GDM1 (cell line): ENCODE data around the gene EXOC6.

Experiments
- DNase-seq: peaks from one replicate; lab custom pipeline; 2025; lab: John Stamatoyannopoulos, UW

The EXOC6 gene

DNA sequence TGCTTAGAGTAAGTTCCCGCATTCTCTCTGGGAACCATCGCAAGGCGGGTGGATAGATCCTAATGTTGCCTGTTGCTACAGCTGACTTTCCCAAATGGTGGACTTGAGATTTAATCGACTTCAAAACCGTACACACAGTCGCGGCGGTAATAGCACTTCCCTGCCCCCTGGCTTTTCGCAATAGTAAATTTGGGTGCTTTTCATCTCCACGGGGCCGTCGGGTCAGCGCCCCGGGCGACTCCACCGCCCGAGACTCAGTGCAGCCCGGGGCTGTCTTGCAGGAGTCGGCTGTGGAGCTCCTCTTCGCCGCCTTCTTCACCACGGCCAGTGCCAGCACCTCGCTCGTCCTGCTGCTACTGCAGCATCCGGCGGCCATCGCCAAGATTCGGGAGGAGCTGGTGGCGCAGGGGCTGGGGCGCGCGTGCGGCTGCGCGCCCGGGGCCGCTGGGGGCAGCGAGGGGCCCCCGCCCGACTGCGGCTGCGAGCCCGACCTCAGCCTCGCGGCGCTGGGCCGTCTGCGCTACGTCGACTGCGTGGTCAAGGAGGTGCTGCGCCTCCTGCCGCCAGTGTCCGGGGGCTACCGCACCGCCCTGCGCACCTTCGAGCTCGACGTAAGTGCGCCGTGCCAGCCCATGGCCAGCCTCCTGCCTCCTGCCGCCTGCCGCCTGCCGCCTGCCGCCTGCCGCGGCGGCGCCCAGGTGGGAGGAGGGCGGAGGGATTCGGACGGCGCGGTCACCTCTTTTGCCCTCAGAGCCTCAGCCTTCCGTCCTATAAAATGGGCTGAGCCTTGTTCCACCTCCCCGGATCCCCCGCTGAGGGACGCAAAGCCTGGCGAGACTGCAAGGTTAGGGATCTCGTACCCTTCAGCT, 217.6 kb downstream of the EXOC6 start:
- no peak for DNase-seq

DNA sequence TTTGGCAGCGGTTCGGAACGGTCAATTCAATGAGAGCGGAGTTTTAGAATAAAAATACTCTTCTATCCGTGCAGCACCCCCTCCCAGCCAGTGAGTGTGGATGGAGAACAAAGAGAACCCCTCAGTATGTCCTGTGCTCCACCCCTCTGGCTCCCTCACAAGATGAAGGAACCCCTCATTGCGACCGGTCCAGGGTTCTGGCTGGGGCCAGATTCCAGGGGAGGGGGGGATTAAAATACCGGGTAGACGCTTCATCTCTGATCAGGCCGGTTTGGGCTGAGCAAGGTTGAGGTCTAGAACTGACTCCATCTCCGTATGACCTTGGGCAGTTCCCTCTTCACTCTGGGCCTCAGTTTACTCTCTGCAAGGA, 218.2 kb downstream of the EXOC6 start:
- no peak for DNase-seq

GRCh38 chr10:93067443-93068365, 219.4 kb downstream of the EXOC6 start:
- DNase-seq, result no peak

DNA sequence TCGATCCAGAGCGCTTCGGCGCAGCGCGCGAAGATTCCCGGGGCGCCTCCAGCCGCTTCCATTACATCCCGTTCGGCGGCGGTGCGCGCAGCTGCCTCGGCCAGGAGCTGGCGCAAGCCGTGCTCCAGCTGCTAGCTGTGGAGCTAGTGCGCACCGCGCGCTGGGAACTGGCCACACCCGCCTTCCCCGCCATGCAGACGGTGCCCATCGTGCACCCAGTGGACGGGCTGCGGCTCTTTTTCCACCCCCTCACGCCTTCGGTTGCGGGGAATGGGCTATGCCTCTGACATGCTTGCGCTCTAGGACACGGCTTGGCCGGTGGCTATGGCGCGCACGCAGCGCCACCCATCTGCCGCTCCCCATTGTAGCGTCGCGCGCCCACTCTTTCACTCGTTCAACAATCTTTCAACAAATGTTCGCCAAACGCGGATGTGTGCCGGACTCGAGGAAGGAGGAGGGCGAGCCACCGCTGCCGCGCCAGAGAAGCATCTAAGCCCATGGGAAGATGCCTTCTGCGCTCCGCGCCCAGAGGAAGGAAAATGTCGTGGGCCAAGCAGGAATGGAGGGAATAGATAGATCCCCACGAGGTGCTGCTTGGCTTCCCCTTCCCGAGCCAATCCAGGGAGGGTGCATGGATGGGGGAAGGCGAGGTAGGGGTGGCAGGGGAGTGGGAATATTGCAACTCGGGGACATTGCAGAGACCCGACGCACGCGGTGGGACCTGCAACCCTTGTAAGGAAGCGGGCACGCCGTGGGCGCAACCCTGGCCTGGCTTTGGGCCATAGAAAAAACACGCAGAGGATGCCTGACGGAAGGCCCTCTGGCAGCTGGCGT, 220.3 kb downstream of the EXOC6 start:
- DNase-seq, result no peak

GRCh38 chr10:93069245-93069561, 220.9 kb downstream of the EXOC6 start:
- no peak for DNase-seq

DNA sequence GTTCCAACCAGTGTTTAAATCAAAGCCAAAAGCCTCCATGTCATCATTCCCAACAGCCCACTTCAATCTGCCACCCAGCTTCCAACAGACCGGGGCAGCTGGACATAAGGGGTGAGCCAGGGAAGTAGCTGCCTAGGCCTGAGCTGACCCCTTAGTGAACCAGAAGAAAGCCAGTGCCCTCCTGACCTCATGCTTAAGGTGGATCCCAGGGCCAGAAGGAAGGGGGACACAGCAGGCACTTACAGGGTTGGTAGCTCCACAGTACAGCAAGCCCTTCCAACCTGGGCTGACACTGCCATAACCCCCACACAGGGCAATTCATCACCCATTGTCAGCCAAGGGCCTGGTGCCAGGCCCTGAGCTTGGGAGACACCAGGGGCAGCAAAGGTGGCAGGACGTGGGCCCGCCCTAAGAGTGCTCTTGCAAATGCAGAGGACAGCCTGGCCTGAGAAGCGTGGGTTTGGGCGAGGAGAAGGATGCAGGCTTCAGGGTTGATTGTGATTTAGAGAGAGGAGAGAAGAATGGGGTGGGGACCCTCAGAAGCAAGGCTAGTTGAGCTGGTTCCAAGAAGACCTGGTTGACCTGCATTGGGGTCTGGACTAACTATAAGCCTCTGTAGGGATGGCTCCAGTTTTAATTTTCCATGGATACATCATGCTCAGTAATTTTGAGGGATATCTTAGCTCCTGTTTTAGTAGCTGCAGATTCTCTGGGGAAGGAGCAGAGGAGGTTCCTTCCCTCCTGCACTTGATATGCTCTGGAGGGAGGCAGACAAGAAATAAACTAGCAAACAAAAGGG, 222.3 kb downstream of the EXOC6 start:
- DNase-seq, result no peak

- no peak for DNase-seq
Measured at GRCh38 chr10:93071177-93071472, 222.8 kb downstream of the EXOC6 start.

DNA sequence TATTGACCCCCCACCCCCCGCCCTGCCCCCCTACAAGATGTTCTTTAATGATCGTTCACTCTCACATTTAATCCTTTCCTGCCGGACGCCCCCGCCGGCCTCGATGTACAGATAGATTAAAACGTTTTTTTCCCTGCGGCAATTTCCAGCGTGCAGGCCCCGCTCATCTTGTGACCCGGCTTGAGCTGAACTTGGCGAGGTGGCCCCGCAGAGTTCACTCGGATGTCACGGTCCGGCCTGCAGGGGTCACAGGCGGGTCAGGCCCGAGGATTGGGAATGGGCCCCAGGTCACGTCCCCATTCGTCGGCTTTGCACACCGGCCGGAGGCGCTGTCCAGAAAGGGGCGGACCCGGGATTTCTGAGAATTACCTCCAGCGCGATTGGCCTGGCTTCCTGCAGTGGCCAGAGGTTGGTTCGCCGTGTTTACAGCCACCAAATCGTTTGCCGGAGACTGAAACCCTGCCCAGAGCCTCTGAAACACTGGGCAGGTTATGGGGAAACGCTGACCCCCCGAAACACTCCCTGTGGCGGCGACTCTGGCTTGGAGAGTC, 223.4 kb downstream of the EXOC6 start:
- DNase-seq, result no peak

DNA sequence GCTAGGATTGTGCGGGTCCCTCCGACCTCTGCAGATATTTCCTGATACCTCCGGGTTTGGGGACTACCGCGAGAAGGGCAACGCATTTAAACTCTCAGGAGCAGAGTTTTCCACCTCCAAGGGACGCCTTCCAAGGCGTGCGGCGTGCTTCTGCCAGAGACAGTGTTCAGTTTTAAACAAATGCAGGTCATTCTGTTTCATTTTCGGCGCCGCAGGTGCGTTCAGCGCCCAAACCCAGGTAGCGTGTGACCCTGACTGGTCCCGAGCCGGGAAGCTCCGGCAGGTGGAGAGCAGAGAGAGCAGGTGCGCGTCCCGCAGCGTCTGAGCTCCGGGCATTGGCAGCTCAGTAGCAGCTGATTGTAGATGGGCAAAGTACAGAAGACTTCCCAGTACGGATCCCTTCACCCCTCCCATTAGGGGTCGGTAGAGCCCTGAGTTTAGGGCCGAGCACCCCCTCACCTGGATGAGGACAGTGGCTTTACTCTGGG, 223.9 kb downstream of the EXOC6 start:
- DNase-seq, result no peak

DNA sequence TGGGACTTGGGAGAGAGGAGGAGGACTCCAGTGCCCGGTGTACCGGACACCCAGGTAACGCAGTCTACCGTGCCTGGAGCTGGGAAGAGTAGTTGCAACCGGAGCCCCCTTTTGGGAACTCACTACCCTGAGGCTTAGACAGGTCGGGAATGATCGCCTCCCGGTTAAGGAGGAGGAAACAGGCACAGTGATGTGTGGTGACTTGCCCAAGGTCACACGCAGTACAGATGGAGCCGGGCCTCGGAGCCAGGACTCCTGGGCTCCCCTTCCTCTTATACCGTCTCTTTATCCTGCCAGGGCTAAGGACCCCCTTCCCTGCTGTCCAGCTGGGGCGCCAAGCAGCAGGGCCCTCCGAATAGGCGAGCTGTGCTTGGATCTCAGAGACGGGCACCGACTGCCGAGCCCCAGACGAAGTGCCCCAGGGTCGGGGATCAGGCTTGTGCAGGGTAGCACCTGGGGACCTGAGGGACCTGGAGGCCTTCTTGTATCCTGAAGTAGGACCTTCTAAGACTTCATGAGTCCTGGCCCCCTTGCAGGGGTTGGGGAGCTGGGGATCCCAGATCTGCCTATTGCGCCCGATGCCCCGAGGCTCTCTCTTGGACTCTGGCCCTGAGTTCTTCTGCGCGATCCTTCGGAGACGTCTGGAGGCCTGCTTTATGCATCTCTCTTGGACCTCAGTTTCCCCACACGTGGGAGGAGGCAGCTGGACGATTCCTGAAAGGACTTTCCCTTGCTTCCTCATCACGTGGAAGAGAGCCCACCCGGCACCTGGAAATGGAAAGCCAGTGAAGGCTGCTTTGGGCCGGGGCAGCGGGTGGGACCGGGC, 224.6 kb downstream of the EXOC6 start:
- DNase-seq, result no peak

DNA sequence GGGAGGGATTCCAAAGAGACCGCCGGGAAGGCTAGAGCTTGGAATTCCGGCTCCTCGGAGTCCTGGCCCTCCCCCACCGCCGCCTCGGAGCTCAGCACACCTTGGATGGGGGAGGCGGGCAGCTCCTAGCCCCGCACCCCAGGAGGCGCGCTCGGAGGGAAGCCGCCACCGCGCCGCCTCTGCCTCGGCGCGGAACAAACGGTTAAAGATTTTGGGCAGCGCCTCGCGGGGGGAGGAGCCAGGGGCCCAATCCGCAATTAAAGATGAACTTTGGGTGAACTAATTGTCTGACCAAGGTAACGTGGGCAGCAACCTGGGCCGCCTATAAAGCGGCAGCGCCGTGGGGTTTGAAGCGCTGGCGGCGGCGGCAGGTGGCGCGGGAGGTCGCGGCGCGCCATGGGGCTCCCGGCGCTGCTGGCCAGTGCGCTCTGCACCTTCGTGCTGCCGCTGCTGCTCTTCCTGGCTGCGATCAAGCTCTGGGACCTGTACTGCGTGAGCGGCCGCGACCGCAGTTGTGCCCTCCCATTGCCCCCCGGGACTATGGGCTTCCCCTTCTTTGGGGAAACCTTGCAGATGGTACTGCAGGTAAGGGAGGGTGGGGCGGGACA, 225.3 kb downstream of the EXOC6 start, which contains the start of gene CYP26A1:
Gene CYP26A1, plus strand, starts transcription at position 355 of the 608 bp plus-strand sequence. Its CDS starts 42 bp downstream, at position 397.
- no peak for DNase-seq

DNA sequence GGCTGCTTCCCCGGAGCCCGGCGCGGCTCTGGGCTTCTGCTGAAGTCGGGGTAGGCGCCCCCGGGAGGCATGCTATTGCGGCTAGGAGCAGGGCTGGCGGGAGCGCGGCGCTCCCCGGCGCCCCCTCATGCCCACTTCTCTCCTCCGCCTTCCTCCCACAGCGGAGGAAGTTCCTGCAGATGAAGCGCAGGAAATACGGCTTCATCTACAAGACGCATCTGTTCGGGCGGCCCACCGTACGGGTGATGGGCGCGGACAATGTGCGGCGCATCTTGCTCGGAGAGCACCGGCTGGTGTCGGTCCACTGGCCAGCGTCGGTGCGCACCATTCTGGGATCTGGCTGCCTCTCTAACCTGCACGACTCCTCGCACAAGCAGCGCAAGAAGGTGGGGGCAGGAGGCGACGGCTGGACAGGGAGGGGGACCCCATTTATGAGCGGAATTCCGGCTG, 225.9 kb downstream of the EXOC6 start:
- DNase-seq, result peak; percentile 47

DNA sequence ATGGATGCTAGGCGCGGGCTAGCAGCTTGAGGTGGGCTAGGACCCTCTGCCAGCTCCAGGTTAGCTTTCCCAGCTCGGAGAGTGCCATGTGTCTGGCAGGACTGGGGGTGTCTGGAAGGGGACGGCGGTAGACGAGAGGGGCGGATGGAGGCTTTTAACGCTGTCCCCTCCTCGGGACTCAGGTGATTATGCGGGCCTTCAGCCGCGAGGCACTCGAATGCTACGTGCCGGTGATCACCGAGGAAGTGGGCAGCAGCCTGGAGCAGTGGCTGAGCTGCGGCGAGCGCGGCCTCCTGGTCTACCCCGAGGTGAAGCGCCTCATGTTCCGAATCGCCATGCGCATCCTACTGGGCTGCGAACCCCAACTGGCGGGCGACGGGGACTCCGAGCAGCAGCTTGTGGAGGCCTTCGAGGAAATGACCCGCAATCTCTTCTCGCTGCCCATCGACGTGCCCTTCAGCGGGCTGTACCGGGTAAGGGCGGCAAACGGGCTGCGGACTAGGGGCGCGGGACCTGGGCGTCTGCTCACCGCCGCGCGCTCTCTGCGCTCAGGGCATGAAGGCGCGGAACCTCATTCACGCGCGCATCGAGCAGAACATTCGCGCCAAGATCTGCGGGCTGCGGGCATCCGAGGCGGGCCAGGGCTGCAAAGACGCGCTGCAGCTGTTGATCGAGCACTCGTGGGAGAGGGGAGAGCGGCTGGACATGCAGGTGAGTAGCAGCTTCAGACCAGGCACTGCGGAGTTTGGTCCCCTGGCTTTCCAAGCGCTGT, 226.5 kb downstream of the EXOC6 start:
- no peak for DNase-seq

DNA sequence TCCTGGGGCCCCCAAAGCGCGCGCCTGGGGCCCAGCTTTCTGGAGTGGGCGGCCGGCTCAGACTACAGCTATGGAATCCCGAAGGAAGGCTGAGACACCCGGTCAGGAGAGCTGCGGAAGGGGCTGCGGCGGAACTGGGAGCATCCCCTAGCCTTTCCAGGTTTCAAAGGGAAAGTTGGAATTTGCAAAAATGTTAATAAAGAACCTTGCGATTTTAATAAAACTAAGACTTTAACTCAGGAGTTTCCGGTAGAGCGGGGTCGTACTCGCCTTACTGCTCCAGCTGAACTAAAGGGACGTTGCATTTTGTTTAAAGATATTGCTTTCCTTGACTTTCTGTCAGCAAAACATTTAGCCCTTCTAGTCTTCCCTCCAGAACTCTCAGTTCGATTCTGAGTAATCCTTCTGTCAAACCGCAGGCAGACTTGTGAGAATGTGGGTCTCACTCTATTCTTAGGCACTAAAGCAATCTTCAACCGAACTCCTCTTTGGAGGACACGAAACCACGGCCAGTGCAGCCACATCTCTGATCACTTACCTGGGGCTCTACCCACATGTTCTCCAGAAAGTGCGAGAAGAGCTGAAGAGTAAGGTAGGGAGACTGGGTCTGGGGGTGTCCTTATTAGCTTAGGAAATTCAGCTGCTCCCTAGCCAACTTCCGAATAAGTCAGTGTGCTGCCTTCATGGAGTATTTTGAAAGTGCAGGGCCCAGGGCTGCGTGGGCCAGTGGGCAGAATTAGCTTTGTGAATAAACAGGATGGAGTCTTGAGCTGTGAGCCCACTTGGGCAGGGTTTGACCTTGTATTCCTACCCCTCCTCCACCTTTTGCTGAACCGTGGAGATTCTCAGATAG, 227.3 kb downstream of the EXOC6 start:
- DNase-seq, result no peak

GRCh38 chr10:93076871-93077270, 228.6 kb downstream of the EXOC6 start:
- DNase-seq, result no peak

DNA sequence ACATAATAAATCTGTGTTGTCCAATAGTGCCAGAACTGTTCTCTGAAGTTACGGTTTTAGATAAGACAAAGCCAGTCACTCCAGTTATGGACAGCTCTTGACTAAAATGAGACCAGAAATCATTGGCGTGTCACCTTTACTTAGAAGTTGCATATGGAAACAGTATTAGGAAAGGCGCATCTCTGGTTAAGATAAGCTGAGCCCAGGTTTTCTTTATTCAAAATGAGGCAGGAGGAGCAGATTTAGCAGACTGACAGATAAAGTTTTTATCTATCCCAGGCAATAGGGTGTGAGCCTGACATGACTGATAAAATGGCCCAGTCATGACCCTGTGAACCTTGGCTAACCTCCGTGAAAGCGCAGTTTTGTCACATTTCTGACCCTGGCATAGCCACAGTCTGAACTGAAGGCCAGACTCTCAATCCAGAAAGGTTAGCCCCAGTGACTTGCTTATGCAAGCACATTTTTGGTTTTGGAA, 229.6 kb downstream of the EXOC6 start:
- DNase-seq, result no peak

DNA sequence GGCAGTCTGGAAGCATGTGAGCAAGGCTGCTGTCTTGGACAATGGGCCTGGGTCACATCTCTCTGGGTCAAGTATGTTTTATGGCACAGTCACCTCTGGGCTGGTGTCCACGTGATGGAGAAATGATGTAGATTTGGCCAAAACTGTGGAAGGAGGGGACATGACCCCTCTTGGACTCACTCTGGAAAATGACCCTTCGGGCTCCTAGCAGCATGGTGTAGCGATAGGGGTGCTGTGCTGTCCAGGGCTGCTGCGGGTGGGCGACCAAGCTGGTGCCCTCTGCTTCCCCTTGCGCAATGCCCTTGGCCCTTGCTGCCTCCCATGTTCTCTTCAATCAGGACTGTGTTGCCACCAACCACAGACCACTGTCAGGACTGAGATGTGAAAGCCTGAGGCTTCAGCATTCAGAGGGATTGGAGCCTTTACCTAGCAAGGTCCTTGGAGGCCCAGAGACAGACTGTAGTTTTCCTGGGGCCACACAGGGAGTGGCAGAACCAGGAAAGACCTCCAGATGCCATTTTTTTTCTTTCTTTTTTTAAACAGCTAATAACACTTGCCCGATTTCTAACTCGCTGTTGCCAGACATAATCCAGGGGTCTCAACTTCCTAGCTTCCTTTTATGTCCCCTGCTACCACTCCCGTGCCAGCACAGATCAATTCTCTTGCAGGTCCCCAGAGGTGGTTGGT, 231.5 kb downstream of the EXOC6 start:
- DNase-seq, result no peak
